Stimulated activated CD4-positive, alpha-beta T cell treated with anti-CD3 and anti-CD28 coated beads, Interleukin-15, amount 100 ng/mL, for 48 hours (primary cell): ENCODE data around the gene SMIM20.
"Not testable (repeated sequence)": the region's sequence is repeated elsewhere in the genome, so short reads cannot be mapped to it uniquely, and the experiment has no call there.

Experiments used
- DNase-seq, 2 donors: peaks; one replicate each; pipeline ENCODE4 v3.0.0-alpha.2; 2020; ENCODE audit warnings: low read depth in 2 of 2

The SMIM20 gene

DNA sequence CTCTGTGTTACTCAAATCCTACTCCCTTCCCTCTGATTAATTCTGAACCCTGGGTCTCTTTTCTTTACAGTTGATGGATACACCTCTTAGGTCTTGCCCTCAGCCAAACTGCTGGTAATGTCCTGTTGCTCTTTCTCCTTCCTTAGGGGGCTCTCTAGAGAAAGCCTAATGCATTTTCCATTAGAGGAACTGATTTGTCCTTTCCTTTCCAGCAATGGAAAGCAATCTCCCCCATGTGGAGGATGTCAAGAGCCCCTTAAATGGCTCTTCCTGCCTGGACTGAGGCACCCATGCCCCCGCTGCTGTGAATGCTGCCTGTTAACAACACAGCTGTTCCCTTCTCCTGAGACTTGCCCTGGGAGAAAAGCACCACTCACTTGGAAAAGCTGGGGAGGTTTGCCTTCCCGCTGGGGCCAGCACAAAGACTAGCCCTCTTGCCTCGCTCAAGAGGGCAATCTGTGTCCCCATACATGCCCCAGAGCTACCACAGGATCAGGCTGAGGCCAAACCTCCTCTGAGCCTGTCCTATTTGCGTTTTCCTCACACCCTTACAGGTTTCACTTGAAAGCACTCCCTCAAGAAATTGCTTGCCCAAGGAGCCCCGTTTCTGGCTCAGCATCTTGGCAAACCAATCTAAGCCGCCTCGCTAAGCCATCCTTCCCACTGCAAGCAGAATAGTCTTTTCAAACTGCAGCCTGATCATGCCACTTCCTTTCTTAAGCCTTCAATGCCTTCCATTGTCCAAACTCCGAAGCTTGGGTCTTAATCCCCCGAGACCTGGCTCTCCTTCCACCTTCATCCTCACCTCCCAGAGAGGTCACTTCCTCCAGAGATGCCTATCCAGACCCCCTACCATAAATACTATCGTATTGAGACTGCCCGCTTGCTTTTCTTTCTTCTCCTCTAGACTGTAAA, 23.2 kb upstream of the SMIM20 start:
- no peak for DNase-seq

DNA sequence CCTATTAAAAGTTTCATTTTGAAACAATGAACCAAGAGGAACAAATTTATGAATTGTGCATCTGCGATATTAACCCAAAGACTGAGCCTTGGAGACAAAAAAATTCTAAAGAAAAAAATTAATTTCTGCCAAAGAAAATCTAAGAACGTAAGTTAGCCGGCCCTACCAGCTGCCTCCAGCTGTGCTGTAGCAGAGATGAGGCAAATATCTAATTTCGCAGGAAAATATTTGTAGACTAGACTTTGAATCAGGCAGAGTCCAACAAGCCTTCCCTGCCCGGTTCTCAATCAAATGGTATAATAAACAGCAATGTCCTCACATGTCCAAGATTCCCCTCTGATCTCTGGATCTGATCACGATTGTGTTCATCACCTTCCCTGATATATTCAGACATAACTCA, 21.2 kb upstream of the SMIM20 start:
- DNase-seq, result no peak

DNA sequence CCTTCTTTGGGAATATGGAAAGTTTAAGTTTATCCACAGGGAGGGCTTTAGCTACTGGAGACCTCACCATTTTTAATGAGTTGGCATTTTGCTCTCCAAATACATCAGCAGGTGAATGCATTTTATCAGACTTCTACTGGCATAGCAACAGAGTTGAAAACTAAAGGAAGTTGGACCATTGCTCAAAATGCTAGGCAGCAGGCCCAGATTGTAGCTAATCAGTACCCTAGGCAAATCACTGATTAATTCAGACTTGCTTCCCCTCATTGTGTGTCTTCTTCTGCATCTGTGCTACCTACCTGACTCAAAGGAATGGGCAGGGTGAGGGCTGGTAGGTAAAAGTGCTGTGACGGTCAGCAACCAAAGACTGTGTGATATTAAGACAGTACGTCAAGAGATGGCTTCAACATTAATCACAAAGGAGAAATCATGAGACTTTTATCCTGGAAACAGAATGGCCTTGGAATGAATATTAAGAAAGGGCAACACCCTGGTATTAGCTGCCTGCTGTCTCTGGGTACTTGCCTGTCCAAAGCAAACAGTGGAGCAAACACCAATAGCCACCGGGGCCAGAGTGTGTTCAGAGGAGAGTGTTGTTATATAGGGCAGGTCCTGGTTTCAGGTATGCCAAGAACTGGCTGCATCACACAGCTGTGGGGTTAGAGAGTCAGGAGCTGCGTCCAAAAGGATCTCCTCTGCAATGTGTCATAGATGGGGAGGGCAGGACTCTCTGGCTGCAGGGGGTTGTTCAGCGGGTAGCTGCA, 17.1 kb upstream of the SMIM20 start:
- DNase-seq, result no peak

DNA sequence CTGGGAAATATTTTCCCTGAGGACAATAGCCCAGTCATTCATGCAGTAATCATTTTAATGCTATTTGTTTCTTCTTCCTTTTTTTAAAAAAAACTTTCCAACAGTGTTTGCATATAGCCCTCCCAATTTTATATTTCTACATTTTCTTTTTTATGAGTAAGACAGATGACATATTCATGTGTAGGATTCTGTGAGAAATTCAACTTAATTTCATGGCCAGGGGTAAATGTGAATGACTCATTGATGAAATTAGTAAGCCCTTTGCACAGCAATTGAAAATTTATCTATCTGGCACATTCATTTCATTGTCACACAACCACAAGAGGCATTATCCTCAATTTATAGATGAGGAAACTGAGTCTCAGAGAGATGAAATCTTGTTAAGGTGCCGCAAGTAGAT, 13.7 kb upstream of the SMIM20 start:
- no peak for DNase-seq

DNA sequence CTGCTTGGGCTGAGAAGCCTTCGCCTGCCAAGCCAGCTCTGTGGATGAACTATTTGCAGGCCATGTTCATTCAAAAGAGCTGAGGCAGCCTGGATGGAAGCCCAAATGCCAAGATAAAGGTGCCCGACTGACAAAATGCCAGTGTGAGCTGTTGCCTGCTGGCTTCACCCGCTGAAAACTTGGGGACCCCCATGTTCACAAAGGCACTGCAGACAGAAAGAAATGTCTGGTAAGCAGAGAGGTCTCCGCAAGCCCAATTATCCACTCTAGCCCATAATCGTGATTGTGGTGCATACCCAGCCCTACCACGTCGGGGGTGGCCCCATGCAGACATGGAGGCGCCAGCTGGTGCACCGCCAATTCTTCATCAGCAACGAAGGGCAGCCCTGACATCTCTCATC, 13.0 kb upstream of the SMIM20 start:
- DNase-seq, result no peak

DNA sequence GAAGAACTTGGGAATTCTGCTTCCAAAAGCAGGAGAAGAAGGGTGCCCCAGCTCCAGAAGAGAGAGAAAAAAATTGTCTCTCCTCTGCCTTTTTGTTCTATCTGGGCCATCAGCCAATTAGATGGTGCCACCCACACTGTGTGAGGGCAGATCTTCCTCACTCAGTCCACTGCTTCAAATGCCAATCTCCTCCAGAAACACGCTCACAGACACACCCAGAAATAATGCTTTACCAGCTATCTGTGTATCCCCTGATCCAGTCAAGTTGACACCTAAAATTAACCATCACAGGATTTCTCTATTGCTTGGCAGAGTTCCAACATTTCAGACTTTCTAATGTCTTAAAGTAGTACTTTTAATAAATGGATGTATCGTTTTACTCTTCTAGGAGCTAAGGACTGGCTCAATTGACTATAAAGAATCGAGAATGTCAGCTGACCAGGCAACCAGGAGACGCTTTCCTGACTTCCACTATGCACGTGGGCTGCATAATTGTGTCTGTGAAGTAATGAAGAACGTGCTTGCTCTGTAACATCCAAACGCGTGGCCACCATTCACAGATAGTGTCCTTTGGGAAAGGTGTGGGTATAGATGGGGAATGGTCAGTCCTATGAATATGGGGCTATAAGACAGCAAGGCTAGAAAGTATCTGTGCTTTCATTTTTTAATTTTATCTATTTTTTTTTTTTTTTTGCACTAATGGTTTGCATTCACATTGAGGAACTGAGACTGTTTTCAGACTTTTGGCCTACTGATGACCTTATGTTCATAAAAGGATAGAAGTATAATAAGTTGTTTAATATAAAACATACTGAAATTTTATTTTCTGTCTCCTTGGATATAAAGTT, 9.9 kb upstream of the SMIM20 start:
- no peak for DNase-seq

DNA sequence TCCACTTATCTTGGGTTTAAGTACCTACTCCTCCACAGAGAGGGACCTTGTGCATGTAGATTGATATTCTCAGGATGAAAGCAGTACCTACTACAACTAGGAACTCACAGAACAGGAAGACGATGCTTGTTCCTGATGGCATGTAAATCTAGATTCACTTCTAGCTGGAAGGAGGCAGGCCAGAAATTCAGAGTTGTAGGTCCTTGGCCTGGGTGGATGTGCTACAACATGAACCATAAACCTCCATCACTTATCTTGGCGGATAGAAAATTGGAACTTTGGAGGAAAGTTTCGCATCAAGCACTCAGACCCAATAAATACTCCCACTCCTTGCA, 9.3 kb upstream of the SMIM20 start:
- no peak for DNase-seq

DNA sequence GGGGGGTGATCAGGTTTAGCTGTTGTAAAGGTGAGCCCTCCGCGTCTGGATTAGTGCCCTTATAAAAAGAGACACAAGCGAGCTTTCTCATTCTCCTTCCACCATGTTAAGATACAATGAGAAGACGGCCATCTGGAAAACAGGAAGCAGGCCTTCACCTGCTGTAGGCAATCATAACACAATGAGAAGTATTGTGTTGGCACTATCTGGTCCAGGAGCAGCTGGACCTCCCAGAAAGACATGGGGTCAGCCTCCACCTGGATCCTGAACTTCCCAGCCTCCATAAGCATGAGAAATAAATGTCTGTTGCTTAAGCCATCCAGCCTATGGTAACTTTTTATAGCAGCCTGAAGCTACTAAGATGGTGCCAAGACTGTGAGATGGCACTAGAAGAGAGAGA, 8.6 kb upstream of the SMIM20 start:
- no peak for DNase-seq

DNA sequence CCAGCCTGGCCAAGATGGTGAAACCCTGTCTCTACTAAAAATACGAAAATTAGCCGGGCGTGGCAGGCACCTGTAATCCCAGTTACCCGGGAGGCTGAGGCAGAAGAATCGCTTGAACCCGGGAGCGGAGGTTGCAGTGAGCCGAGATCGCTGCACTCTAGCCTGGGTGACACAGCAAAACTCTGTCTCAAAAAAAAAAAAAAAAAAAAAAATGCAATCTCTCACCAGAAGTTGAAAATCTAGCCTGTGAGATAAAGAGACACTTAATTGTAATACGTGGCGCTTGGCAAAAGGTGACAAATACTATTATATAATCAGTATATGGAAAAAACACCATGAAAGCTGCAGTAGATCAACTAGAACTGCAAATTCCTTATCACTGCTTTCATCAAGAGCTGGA, 7.9 kb upstream of the SMIM20 start:
- DNase-seq, result not testable (repeated sequence)

DNA sequence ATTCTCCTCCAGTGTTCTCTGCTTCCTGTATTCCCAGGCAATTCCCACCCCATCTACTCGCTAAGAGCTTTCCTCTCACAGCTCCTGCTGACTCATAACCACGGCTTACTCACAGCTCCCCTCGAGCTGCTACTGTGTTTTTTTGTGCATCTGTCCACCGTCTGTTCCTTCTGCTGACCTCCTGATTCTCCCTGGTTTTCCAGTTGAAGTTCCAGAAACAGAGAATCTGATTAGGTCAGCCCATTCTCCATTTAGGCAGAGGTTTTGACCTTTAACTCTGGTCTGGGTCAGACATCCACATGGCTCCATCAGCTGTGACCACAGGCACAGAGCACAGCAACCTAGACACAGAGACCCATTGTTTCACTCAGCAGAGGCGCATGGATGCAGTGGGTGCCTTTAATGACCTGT, 5.5 kb upstream of the SMIM20 start:
- DNase-seq, result no peak

DNA sequence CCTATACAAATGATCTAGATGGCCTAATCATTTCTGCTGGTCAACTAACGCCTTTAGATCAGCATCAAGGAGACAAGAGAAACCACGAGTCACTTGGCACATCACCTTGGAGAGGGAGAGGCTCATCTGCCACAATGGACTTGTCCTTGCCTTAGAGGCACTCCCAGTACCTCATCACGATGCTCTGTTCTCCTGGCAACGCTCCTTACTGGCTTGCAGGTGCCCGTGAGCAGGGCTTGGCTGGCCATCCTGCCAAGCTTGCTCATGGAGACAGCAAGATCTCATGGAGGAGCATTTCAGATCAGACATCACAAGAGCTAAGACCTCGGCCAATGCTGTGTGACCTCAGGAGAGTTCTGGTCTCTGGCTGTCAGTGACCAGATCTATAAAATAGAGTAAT, 2.7 kb upstream of the SMIM20 start:
- DNase-seq, result no peak

DNA sequence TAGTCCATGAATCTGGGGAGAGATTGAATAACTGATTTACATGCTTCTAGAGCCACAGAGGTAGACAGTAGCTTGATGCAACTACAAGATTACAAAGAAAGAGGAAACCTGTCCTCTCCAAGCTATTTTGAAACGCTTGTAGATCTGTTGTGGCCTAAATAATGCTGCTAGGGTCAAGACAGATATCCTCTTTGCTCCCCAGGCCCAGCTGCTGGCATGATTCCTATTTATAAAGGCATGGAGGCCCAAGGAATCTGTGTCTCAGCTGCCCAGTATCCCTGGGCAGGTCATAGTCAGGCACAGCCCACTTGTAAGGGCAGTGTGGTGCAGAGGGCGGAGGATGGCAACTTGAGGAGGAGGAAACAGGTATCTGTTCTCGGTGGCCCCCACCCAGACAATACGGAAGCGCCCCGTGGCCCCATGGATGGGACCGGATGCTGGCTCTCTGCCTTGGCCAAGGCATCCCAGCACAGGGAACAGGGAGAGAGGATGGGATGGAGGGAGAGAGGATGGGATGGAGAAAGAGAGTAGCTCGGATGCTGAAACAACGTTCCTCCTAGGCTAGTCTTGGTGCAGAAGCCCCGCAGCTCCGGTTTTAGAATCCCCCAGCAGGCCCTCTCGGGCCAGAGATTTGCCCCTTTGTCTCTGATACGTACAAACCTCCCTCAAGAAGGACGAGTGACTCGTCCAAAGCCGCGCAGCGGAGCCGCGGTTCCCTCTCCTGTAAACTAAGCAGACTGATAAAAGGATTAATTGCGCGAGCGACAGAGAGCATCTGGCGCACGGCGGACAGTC, 767 bp upstream of the SMIM20 start:
- DNase-seq, result peak in 1 of 2 donors; percentile 8

DNA sequence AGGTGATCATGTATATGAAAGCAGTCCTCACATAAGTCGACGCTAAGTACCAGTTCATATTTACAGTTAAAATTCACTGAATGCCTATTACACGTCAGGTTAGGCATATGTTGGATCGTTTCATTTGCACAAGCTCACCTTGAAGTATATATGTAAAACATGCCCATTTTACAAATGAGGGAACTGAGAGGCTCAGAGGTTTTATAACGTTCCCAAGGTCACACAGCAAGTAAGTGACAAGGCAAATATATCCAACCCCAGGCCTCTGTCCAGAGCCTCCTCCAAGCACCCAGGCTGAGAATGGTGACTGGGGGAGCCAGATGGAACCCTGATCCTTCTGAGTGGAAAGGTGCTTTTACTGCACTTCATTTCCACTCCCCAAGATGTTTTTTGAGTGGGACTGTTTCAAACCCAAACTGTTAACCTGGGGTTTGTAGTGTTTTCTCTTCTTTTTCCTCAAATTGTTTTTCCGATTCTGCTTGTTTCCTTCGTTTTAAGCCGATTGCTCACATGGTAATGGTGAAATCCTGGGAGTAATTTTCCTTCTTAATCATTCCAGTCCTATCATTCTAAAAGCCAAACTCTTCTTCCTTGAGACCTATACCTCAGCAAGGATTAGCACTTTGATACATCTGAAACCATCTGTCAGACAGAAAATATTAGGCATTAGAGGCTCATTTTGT, 791 bp downstream of the SMIM20 start:
- DNase-seq, result no peak

DNA sequence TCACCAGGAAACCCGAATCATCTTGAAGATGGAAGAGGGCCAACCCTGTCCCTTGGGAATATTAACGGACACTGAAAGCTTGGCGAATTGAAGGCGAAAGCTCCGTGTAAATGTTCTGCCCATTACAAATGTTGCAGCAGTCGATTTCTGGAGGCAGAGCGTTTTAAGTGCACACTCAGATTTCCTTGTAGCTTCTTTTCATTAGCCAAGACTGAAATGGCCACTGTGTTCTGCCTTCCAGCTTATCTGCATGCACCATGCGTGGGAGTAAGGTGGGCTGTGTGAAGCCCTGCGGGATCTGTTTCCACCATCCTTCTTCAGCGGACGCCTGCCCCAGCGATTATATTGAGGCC, 1.3 kb downstream of the SMIM20 start:
- no peak for DNase-seq

DNA sequence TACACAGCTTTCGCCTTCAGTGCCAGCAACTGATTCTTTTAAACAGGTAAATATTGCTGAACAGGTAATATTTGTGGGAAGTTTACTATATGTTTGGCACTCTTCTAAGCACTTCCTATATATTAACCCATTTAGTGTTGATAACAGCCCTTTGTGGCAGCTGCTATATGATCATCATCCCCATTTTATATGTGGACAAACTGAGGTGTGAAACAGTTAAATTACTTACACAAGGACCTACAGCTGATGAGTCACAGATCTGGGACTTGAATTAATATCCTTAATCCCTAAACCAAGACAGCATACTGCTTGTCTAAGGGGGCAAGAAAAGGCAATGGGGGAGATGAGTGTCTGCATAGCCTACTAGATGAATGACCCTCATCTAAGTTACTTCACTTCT, 2.9 kb downstream of the SMIM20 start:
- no peak for DNase-seq

DNA sequence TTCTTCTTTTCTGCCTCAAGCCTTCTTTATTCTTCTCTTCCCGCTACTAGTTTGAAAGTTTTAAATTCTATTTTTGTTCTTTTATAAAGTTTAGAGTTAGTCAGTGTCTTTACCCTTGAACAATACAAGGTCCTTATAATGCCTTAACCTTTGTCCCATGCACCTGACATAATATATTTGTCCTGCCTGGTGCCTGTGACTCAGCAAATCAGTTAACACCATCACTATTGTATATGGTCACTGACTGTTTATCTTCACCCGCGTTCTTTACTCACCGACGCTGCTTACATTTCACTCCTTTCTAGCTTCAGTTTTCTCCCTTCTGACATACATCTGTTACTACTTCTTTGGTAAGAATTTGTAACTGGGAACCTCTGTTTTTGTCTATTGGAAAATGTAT, 5.7 kb downstream of the SMIM20 start:
- DNase-seq, result no peak

DNA sequence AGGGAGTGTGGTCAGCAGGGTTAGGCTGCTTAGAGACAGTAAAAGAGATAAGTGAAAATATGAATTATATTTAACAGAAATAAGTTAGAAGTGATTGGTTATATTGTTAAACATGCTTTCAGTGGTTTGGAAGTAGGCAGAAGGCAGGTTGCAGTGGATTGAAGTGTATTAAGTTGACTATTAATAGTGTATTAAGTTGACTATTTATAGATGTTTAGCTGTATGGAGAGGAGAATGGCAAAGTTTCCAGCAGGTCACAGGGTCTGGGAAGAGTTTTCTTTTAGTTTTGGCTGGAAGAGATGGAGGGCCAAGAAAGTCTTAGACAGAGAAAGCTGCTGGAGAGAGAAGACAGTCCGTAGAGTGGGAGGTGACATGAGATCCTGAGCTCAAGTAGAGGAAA, 7.9 kb downstream of the SMIM20 start:
- DNase-seq, result no peak

DNA sequence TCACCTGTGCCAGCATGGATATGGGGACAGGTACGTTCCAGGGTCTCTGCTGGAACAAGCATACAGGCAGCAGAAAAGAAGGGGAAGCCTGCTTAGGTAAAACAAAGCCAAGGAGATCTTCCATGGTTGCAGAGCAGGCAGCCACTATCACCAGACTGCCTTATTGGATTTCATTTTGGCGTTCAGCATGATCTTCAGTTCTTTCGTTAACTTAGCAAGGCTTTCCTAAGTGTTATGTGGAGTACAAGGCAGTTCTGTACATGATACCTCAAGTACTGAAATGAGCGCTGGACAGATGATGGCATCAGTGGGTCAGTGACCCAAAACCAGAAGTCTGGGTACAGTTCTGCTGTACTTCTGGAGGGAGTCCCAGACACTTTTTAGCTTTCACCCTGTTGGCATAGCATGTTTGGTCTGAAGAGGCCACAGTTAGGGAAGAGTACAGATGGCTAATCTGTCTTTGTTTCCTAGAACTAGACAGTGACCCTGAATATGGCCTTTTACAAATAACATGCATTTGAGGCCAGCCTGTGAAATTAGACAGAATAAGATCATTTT, 8.9 kb downstream of the SMIM20 start:
- DNase-seq, result no peak

DNA sequence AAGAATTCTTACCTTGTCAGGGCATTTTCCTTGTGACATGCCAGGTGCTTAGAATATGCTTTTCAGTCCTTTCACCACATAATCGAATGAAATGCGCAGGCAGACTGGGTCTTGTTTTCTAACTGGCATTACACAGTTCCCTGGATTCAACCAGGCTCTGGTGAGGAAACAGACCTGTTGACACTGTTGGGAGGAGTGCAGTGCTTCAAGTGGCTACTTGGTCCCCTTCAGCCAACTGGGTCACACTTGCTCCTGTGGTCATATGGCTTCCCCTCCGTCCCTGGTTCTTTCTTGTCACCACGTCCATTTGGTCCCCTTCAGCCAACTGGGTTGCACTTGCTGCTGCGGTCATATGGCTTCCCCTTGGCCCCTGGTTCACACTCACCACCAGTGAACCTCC, 9.7 kb downstream of the SMIM20 start:
- DNase-seq, result no peak

DNA sequence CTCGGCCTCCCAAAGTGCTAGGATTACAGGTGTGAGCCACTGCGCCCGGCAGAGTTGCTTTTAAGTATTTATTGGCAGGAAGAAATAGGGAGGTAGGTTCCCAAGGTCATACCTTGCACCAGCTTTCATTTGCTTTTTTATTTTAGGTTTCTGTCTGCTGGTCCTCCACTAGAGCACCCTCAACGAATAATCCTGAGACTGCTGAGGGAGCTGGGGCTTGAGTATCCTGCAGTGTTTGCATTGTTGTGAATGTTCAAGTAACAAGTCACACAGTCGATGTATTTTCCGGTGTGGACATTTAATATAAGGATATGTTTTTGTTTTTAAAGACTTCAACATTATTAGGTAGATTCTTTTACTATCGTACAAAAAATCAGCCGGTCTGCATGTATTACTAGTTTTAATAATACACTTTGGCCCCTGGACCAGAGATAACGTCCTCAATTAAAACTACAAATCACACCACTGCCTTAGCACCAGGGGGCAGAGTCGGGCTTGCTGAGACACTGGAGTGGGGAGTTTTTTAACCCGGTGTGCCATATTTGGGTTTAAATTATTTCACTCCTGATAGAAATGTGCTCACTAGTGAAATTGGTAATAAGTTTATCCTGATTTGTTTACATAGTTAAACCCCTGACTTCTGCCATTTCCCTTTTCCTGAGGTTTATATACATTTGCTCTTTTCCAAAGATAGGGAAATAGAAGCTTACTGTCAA, 11.6 kb downstream of the SMIM20 start:
- peak in 1 of 2 donors; percentile 22 for DNase-seq
